SH-SY5Y (cell line): ENCODE data around the gene PRR12.

ENCODE experiments used
- GATA2 ChIP-seq: IDR thresholded peaks from 2 replicates; pipeline ENCODE4 v1.6.1; 2011; ENCODE audit warnings: mild to moderate bottlenecking, low read depth, low read length
- GATA3 ChIP-seq: IDR thresholded peaks from 2 replicates; pipeline ENCODE4 v1.6.1; 2011; ENCODE audit warnings: low read depth, mild to moderate bottlenecking, low read length, moderate library complexity

PRR12 gene

GRCh38 chr19:49556412-49557398, 34.3 kb upstream of the PRR12 start:
- TF ChIP-seq GATA3 = no peak
- TF ChIP-seq GATA2 = no peak

- no peak for TF ChIP-seq GATA3
Observed at GRCh38 chr19:49557641-49558325, 33.2 kb upstream of the PRR12 start.

- TF ChIP-seq GATA3 = no peak
- TF ChIP-seq GATA2 = no peak
Observed at GRCh38 chr19:49558591-49558990, 32.4 kb upstream of the PRR12 start.

- no peak for TF ChIP-seq GATA3
- TF ChIP-seq GATA2 = no peak
Observed at GRCh38 chr19:49559443-49559842, 31.5 kb upstream of the PRR12 start.

GRCh38 chr19:49559928-49560327, 31.1 kb upstream of the PRR12 start:
- TF ChIP-seq GATA2 (no peak), GATA3 (no peak)

GRCh38 chr19:49560358-49560900, 30.6 kb upstream of the PRR12 start:
- TF ChIP-seq GATA3 = no peak
- no peak for TF ChIP-seq GATA2

- TF ChIP-seq GATA3 (no peak), GATA2 (no peak)
Observed at GRCh38 chr19:49564616-49565045, 26.4 kb upstream of the PRR12 start.

GRCh38 chr19:49565261-49565660, 25.7 kb upstream of the PRR12 start:
- TF ChIP-seq GATA2 (no peak), GATA3 (no peak)

GRCh38 chr19:49566302-49566701, 24.7 kb upstream of the PRR12 start:
- TF ChIP-seq GATA2 = no peak
- no peak for TF ChIP-seq GATA3

- TF ChIP-seq GATA3 (no peak), GATA2 (no peak)
Observed at GRCh38 chr19:49567861-49568441, 23.0 kb upstream of the PRR12 start.

GRCh38 chr19:49570138-49570856, 20.7 kb upstream of the PRR12 start:
- TF ChIP-seq GATA3 (no peak), GATA2 (no peak)

GRCh38 chr19:49570997-49571676, 19.8 kb upstream of the PRR12 start:
- no peak for TF ChIP-seq GATA3

GRCh38 chr19:49573009-49573408, 18.0 kb upstream of the PRR12 start:
- TF ChIP-seq GATA3 (no peak), GATA2 (no peak)
